NCI-H2227 (cell line): ENCODE results near the gene KBTBD3.
"Not testable (repeated sequence)": the region's sequence is repeated elsewhere in the genome, so short reads cannot be mapped to it uniquely, and the experiment has no call there.

Experiments
- DNase-seq: peaks from one replicate; lab custom pipeline; 2025; ENCODE audit not compliant: unreplicated experiment; lab: John Stamatoyannopoulos, UW

KBTBD3 gene

GRCh38 chr11:106012744-106013143 is 64.4 kb downstream of the KBTBD3 start:
- no peak for DNase-seq

GRCh38 chr11:106011481-106011880 is 65.7 kb downstream of the KBTBD3 start:
- DNase-seq: no peak

- DNase-seq: not testable (repeated sequence)
Measured at GRCh38 chr11:106003094-106003493, 74.1 kb downstream of the KBTBD3 start.

GRCh38 chr11:106001304-106002012 is 75.7 kb downstream of the KBTBD3 start:
- DNase-seq: no peak
